Posterior cingulate gyrus (tissue), 11 donors: ENCODE measurements around the gene KRT6C.
"Not testable (repeated sequence)": the region's sequence is repeated elsewhere in the genome, so short reads cannot be mapped to it uniquely, and the experiment has no call there.

Source experiments
- DNase-seq, 10 donors: peaks; one replicate each; pipeline versions ENCODE4 v3.0.0 to v3.0.0-alpha.2; 2020 to 2021; ENCODE audit warnings: mixed read lengths in 3 of 10
- intact Hi-C: fragments of 100-400 bp; cut with DNase I; formaldehyde crosslinking; loops from one replicate; pipeline ENCODE4 v1.15.1; 2023

The KRT6C gene

GRCh38 chr12:52500574-52500973 is 27.0 kb upstream of the KRT6C start:
- DNase-seq, intact Hi-C loops: not testable (repeated sequence)

GRCh38 chr12:52499806-52500560 is 26.4 kb upstream of the KRT6C start:
- intact Hi-C loops: no loop called here
- DNase-seq: no peak

GRCh38 chr12:52498946-52499345 is 25.3 kb upstream of the KRT6C start:
- intact Hi-C loops: no loop called here
- no peak for DNase-seq

GRCh38 chr12:52497975-52498374 is 24.4 kb upstream of the KRT6C start:
- DNase-seq: no peak
- intact Hi-C loops: no loop called here

- no peak for DNase-seq
- intact Hi-C loops: no loop called here
Measured at GRCh38 chr12:52496590-52497071, 23.0 kb upstream of the KRT6C start.

GRCh38 chr12:52496054-52496453 is 22.4 kb upstream of the KRT6C start:
- DNase-seq: no peak
- intact Hi-C loops: no loop called here

- DNase-seq: peak in 2 of 10 donors; percentile 80 to 82
- intact Hi-C loops: no loop called here
Measured at GRCh38 chr12:52495389-52495788, 21.8 kb upstream of the KRT6C start.

GRCh38 chr12:52494518-52494917 is 20.9 kb upstream of the KRT6C start:
- intact Hi-C loops: no loop called here
- no peak for DNase-seq

GRCh38 chr12:52494100-52494499 is 20.5 kb upstream of the KRT6C start:
- DNase-seq: no peak
- intact Hi-C loops: no loop called here

GRCh38 chr12:52493172-52493571 is 19.6 kb upstream of the KRT6C start, which contains the start of gene KRT6A:
KRT6A (minus strand) TSS chr12:52493257; CDS start chr12:52493188, 69 bp downstream.
- intact Hi-C loops: no loop called here
- no peak for DNase-seq

GRCh38 chr12:52492405-52492804 is 18.8 kb upstream of the KRT6C start:
- intact Hi-C loops, DNase-seq: not testable (repeated sequence)

- intact Hi-C loops: not testable (repeated sequence)
Measured at GRCh38 chr12:52491495-52491894, 17.9 kb upstream of the KRT6C start.

GRCh38 chr12:52488736-52489135 is 15.1 kb upstream of the KRT6C start:
- DNase-seq: no peak
- intact Hi-C loops: no loop called here

More at GRCh38 chr12:52491495-52491894, 17.9 kb upstream of the KRT6C start:
- DNase-seq: not testable (repeated sequence)

GRCh38 chr12:52487744-52488443 is 14.3 kb upstream of the KRT6C start:
- DNase-seq, intact Hi-C loops: not testable (repeated sequence)

- intact Hi-C loops: no loop called here
- DNase-seq: no peak
Measured at GRCh38 chr12:52487211-52487610, 13.6 kb upstream of the KRT6C start.

GRCh38 chr12:52486166-52487105 is 12.8 kb upstream of the KRT6C start:
- no peak for DNase-seq
- intact Hi-C loops: no loop called here

- intact Hi-C loops: no loop called here
- no peak for DNase-seq
Measured at GRCh38 chr12:52480073-52480472, 6.5 kb upstream of the KRT6C start.

GRCh38 chr12:52477651-52478050 is 4.0 kb upstream of the KRT6C start:
- DNase-seq: no peak
- intact Hi-C loops: no loop called here

- no peak for DNase-seq
- intact Hi-C loops: no loop called here
Measured at GRCh38 chr12:52474212-52474611, 607 bp upstream of the KRT6C start.

GRCh38 chr12:52469853-52470252 is 3.8 kb downstream of the KRT6C start:
- no peak for DNase-seq
- intact Hi-C loops: no loop called here

- no peak for DNase-seq
- intact Hi-C loops: no loop called here
Measured at GRCh38 chr12:52464897-52465296, 8.7 kb downstream of the KRT6C start.
